Endothelial cell of umbilical vein (primary cell): Measurements from ENCODE around the gene PIK3CB. TPM values are rescaled to one million over a fixed set of nuclear protein-coding genes. Genes with fewer than 3 reads are reported as not detected.

ENCODE experiments used
- BruUV-seq: library from RNA; stranded (reverse); fragments of 400-500 nt; replicated peaks from 2 replicates; lab custom pipeline; 2021; lab: Mats Ljungman, UMichigan
- CTCF ChIA-PET: fragments of 300-600, 350-600 bp; sonication (Branson Sonifier 250); formaldehyde crosslinking; loops from one replicate; lab custom pipeline; 2021; ENCODE audit warnings: antibody characterized with exemption, inconsistent platforms; lab: Charles Lee
- POLR2A ChIA-PET: fragments of 300-600, 350-600 bp; sonication (Branson Sonifier 250); formaldehyde crosslinking; loops from one replicate; lab custom pipeline; 2021; ENCODE audit warnings: antibody characterized with exemption, inconsistent platforms; lab: Charles Lee
- DNase-seq: peaks from one replicate; pipeline ENCODE4 v3.0.0-alpha.2; 2011; ENCODE audit warnings: low read depth, low spot score
- FAIRE-seq: peaks from 2 replicates; lab custom pipeline; 2011; peaks lifted over from hg19 to GRCh38; lab: Jason Lieb, UNC
- H2AFZ ChIP-seq: 2 replicates; pipeline ENCODE4 v1.6.0; 2012; ENCODE audit warnings: low read depth, low read length, control low read depth, inconsistent platforms
- H3K27ac ChIP-seq: 2 replicates; pipeline ENCODE4 v1.5.1; 2011; ENCODE audit warnings: low read depth, mild to moderate bottlenecking, control low read depth, low read length, moderate library complexity; ENCODE audit not compliant: insufficient read depth
- H3K27me3 ChIP-seq, 2 experiments: 2 replicates each; pipeline versions ENCODE4 v1.6.0 to v1.6.1; 2011; ENCODE audit warnings: low read length in 2 of 2, mixed read lengths in 1 of 2; ENCODE audit not compliant: control insufficient read depth in 2 of 2, insufficient read depth in 2 of 2
- H3K36me3 ChIP-seq, 2 experiments: 2 replicates in 1 of 2; 3 replicates in 1 of 2; pipeline ENCODE4 v1.5.1; 2011; ENCODE audit warnings: low read length in 2 of 2, mild to moderate bottlenecking in 1 of 2, moderate library complexity in 1 of 2; ENCODE audit not compliant: control insufficient read depth in 2 of 2, insufficient read depth in 2 of 2; ENCODE audit errors: extremely low read depth in 1 of 2
- H3K4me1 ChIP-seq: 3 replicates; pipeline ENCODE4 v1.5.1; 2011; ENCODE audit warnings: mild to moderate bottlenecking, low read length; ENCODE audit not compliant: control insufficient read depth, insufficient read depth; ENCODE audit errors: extremely low read depth
- H3K4me2 ChIP-seq: 2 replicates; pipeline ENCODE4 v1.6.1; 2011; ENCODE audit warnings: low read length, control low read depth, mixed read lengths; ENCODE audit not compliant: insufficient read depth
- H3K4me3 ChIP-seq, 3 experiments: fragments of 200-600 bp in 1 of 3; sonication (generic), shearing (Covaris generic) in 1 of 3; replicated peaks in 1 of 3; 2 replicates each; pipeline ENCODE4 v1.5.1; 2011 to 2016; ENCODE audit warnings: control low read depth in 3 of 3, low read length in 3 of 3, mild to moderate bottlenecking in 2 of 3, inconsistent platforms in 1 of 3, low read depth in 1 of 3, moderate library complexity in 1 of 3; ENCODE audit not compliant: insufficient read depth in 1 of 3
- H3K79me2 ChIP-seq: 2 replicates; pipeline ENCODE4 v1.6.0; 2012; ENCODE audit warnings: low read length, inconsistent platforms; ENCODE audit not compliant: control insufficient read depth, insufficient read depth
- H3K9ac ChIP-seq: replicated peaks from 2 replicates; pipeline ENCODE3; 2011; ENCODE audit warnings: low read length, control low read depth; ENCODE audit not compliant: insufficient read depth; ENCODE audit errors: extremely low read depth
- H3K9me1 ChIP-seq: replicated peaks from 3 replicates; pipeline ENCODE4 v1.6.0; 2011; ENCODE audit warnings: mild to moderate bottlenecking, low read length; ENCODE audit not compliant: control insufficient read depth, insufficient read depth; ENCODE audit errors: extremely low read depth
- H3K9me3 ChIP-seq: replicated peaks from 2 replicates; pipeline ENCODE4 v1.5.1; 2012; ENCODE audit warnings: low read length, inconsistent platforms; ENCODE audit not compliant: control insufficient read depth, insufficient read depth
- H4K20me1 ChIP-seq: replicated peaks from 2 replicates; pipeline ENCODE3; 2011; ENCODE audit warnings: mild to moderate bottlenecking, low read length; ENCODE audit not compliant: control insufficient read depth, insufficient read depth; ENCODE audit errors: extremely low read depth
- EZH2 ChIP-seq: IDR thresholded peaks from 2 replicates; pipeline ENCODE4 v1.6.1; 2012; ENCODE audit warnings: borderline replicate concordance, low read depth, mild to moderate bottlenecking, moderate library complexity, low read length, inconsistent platforms; ENCODE audit not compliant: severe bottlenecking
- FOS ChIP-seq: IDR thresholded peaks from 2 replicates; pipeline ENCODE4 v1.6.1; 2011; ENCODE audit warnings: mild to moderate bottlenecking, low read length, moderate library complexity, borderline replicate concordance; ENCODE audit not compliant: insufficient read depth
- GATA2 ChIP-seq: IDR thresholded peaks from 2 replicates; pipeline ENCODE4 v1.7.0; 2011; ENCODE audit warnings: low read depth, mild to moderate bottlenecking, moderate library complexity, mixed read lengths, low read length; ENCODE audit not compliant: insufficient read length, insufficient read depth
- JUN ChIP-seq: IDR thresholded peaks from 2 replicates; pipeline ENCODE4 v1.6.1; 2011; ENCODE audit warnings: borderline replicate concordance, low read depth; ENCODE audit not compliant: insufficient read length, insufficient read depth
- MYC ChIP-seq: IDR thresholded peaks from one replicate; pipeline ENCODE4 v1.6.1; 2011; ENCODE audit warnings: mild to moderate bottlenecking, low read depth, low read length
- POLR2A ChIP-seq: IDR thresholded peaks from 2 replicates; pipeline ENCODE4 v1.6.1; 2012; ENCODE audit warnings: low read depth, mild to moderate bottlenecking, control low read depth, low read length
- POLR2AphosphoS5 ChIP-seq: IDR thresholded peaks from 2 replicates; pipeline ENCODE4 v1.6.1; 2012; ENCODE audit warnings: low read depth, mild to moderate bottlenecking, control low read depth, low read length, moderate library complexity; ENCODE audit not compliant: insufficient read depth
- dilution Hi-C: fragments of 300-500 bp; cut with MboI; formaldehyde crosslinking; loops from one replicate; pipeline ENCODE4 v1.15.0; 2019; ENCODE audit warnings: low sequenced_read_pairs; ENCODE audit not compliant: extremely low pct_ligation_motif_present
- intact Hi-C: fragments of 100-400 bp; cut with micrococcal nuclease; formaldehyde crosslinking; loops from one replicate; pipeline ENCODE4 v1.10.0; 2022
- polyA plus RNA-seq, 4 experiments: library from polyadenylated mRNA; depleted of rRNA in 3 of 4; stranded (reverse) in 3 of 4; unstranded in 1 of 4; fragments of >200 nt; gene quantifications; 2 replicates each; pipeline versions ENCODE4 v1.2.1 to v1.2.3, GENCODE V29; 2011 to 2012; ENCODE audit warnings: missing spikeins in 1 of 4
- total RNA-seq: library from RNA; stranded (reverse); gene quantifications from 2 replicates; pipeline ENCODE4 v1.2.3, GENCODE V29; 2021
- TF ChIP-seq, protein P1 (sequence below): IDR thresholded peaks from 2 replicates; pipeline ENCODE4 v1.6.1; 2011; ENCODE audit not compliant: insufficient read depth, insufficient read length
- TF ChIP-seq, protein P2 (sequence below), 2 donors: IDR thresholded peaks; 1 replicate in 1 of 2; 2 replicates in 1 of 2; pipeline ENCODE4 v1.5.1; 2011; ENCODE audit warnings: low read length in 2 of 2, mild to moderate bottlenecking in 2 of 2, moderate library complexity in 2 of 2, control low read depth in 1 of 2, inconsistent platforms in 1 of 2, low read depth in 1 of 2; ENCODE audit not compliant: insufficient read depth in 1 of 2; ENCODE audit errors: extremely low read depth in 1 of 2

PIK3CB gene
- total and polyA plus RNA-seq, 2 donors (not counting 3 experiments of a cell fraction or from before 2014, with no cell fraction given), result 9.0 to 29.8 TPM

DNA sequence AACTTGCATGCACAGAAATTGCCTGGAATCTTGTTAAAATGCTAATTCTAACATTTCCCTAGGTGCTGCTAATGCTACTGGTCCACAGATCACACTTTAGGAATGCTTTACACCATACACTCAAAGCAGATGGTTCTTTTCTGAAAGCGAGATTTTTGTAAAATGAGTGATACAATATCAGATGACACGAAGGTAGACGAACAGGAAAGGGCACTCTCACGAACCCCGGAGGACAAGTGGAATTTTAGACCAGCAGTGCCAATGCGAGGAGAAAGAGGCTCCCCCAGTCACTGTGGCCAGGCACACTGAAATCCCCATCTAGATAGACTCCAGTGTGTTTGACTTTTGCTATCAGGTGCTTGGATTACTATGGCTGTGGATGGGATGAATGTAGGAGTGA, 205.2 kb downstream of the PIK3CB start:
- no peaks in the 10 kb centered on the region for H3K27me3 ChIP-seq
- POLR2A ChIA-PET, result no interaction called here
- FAIRE-seq, result no peak
- BruUV-seq, result no TSS peak
- dilution Hi-C loops (no loop called here), intact Hi-C loops (no loop called here)
- H3K79me2 ChIP-seq, result no peaks in the 10 kb centered on the region
- no peaks in the 10 kb centered on the region for H3K9me1 ChIP-seq
- no peaks in the 10 kb centered on the region for H3K9me3 ChIP-seq
- no peak for TF ChIP-seq POLR2AphosphoS5
- no peak for TF ChIP-seq EZH2
- TF ChIP-seq, protein P1, sequence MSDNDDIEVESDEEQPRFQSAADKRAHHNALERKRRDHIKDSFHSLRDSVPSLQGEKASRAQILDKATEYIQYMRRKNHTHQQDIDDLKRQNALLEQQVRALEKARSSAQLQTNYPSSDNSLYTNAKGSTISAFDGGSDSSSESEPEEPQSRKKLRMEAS, result no peak
- TF ChIP-seq GATA2, result no peak
- no peak for TF ChIP-seq JUN
- no peak for TF ChIP-seq FOS
- no peak for TF ChIP-seq POLR2A
- TF ChIP-seq MYC, result no peak
- TF ChIP-seq, protein P2, sequence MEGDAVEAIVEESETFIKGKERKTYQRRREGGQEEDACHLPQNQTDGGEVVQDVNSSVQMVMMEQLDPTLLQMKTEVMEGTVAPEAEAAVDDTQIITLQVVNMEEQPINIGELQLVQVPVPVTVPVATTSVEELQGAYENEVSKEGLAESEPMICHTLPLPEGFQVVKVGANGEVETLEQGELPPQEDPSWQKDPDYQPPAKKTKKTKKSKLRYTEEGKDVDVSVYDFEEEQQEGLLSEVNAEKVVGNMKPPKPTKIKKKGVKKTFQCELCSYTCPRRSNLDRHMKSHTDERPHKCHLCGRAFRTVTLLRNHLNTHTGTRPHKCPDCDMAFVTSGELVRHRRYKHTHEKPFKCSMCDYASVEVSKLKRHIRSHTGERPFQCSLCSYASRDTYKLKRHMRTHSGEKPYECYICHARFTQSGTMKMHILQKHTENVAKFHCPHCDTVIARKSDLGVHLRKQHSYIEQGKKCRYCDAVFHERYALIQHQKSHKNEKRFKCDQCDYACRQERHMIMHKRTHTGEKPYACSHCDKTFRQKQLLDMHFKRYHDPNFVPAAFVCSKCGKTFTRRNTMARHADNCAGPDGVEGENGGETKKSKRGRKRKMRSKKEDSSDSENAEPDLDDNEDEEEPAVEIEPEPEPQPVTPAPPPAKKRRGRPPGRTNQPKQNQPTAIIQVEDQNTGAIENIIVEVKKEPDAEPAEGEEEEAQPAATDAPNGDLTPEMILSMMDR (IDR thresholded peaks at IDR 0.05; ENCODE audit: extremely low read depth in 1 of 2, insufficient read depth in 1 of 2, low read depth in 1 of 2, low read length in 2 of 2), result no peak
- H3K9ac ChIP-seq, result no peak overlapping the region
- no peak overlapping the region for H3K27ac ChIP-seq
- H3K36me3 ChIP-seq, result no peaks in the 10 kb centered on the region
- no peak overlapping the region for H3K4me2 ChIP-seq
- CTCF ChIA-PET, result interaction anchor here (1.1 kb wide), 1 partner anchor 286 kb away, joined by 3 read pairs; no protein-coding TSS in a partner anchor
- H4K20me1 ChIP-seq, result no peaks in the 10 kb centered on the region
- no peaks in the 10 kb centered on the region for H3K4me1 ChIP-seq
- H2AFZ ChIP-seq, result no peak overlapping the region
- DNase-seq, result no peak
- H3K4me3 ChIP-seq, result no peak overlapping the region
